Measurements from ENCODE around the gene USP17L5.
"Not testable (repeated sequence)": the region's sequence is repeated elsewhere in the genome, so short reads cannot be mapped to it uniquely, and the experiment has no call there.

The USP17L5 gene, protein sequence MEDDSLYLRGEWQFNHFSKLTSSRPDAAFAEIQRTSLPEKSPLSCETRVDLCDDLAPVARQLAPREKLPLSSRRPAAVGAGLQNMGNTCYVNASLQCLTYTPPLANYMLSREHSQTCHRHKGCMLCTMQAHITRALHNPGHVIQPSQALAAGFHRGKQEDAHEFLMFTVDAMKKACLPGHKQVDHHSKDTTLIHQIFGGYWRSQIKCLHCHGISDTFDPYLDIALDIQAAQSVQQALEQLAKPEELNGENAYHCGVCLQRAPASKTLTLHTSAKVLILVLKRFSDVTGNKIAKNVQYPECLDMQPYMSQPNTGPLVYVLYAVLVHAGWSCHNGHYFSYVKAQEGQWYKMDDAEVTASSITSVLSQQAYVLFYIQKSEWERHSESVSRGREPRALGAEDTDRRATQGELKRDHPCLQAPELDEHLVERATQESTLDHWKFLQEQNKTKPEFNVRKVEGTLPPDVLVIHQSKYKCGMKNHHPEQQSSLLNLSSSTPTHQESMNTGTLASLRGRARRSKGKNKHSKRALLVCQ

DNA sequence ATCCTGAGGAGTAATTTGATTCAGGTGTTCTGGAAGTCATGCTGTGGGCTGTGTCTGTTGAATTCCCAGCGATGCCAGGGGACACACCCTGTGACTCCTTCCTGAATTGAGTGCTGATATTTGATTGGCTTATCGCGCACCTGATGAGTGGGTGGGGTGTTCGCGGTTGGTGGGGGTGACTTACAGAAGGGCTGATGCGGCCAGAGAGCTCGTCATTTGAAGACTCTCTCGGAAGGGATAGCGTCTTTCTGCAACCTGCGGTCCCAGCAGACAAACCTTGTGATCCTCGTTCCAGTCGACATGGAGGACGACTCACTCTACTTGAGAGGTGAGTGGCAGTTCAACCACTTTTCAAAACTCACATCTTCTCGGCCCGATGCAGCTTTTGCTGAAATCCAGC is at the start of gene USP17L5:
USP17L5 (plus strand) TSS at position 301 of the 400 bp plus-strand sequence; CDS start at position 301, 0 bp downstream.
- not testable (repeated sequence) for DNase-seq

DNA sequence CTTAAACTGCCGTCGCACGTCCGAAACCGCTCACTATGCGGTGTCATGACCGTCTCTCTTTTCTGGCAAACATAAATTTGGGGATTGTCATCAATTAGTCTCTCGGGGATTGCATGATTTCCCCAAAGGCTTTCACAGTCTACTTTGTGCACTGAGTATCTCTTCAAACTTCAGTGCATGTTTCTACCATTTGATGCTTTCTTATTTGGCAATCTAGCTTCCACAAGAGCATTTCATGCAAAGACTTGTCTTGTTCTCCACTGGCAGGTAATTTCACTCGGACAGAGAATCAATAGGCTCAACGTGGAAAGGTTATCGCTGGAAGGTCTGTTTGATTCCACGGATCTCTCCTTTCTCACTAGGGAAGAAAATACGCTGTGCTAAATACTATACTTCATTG is 15.0 kb upstream of the USP17L5 start:
- not testable (repeated sequence) for DNase-seq

DNA sequence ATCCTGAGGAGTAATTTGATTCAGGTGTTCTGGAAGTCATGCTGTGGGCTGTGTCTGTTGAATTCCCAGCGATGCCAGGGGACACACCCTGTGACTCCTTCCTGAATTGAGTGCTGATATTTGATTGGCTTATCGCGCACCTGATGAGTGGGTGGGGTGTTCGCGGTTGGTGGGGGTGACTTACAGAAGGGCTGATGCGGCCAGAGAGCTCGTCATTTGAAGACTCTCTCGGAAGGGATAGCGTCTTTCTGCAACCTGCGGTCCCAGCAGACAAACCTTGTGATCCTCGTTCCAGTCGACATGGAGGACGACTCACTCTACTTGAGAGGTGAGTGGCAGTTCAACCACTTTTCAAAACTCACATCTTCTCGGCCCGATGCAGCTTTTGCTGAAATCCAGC is 14.3 kb upstream of the USP17L5 start, which contains the start of gene USP17L24:
USP17L24 (plus strand) TSS at position 301 of the 400 bp plus-strand sequence; CDS start at position 301, 0 bp downstream.
- not testable (repeated sequence) for DNase-seq

DNA sequence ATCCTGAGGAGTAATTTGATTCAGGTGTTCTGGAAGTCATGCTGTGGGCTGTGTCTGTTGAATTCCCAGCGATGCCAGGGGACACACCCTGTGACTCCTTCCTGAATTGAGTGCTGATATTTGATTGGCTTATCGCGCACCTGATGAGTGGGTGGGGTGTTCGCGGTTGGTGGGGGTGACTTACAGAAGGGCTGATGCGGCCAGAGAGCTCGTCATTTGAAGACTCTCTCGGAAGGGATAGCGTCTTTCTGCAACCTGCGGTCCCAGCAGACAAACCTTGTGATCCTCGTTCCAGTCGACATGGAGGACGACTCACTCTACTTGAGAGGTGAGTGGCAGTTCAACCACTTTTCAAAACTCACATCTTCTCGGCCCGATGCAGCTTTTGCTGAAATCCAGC is 9.6 kb upstream of the USP17L5 start, which contains the start of gene USP17L25:
USP17L25 (plus strand) TSS at position 301 of the 400 bp plus-strand sequence; CDS start at position 301, 0 bp downstream.
- DNase-seq = not testable (repeated sequence)

DNA sequence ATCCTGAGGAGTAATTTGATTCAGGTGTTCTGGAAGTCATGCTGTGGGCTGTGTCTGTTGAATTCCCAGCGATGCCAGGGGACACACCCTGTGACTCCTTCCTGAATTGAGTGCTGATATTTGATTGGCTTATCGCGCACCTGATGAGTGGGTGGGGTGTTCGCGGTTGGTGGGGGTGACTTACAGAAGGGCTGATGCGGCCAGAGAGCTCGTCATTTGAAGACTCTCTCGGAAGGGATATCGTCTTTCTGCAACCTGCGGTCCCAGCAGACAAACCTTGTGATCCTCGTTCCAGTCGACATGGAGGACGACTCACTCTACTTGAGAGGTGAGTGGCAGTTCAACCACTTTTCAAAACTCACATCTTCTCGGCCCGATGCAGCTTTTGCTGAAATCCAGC is 4.8 kb upstream of the USP17L5 start, which contains the start of gene USP17L26:
USP17L26 (plus strand) TSS at position 301 of the 400 bp plus-strand sequence; CDS start at position 301, 0 bp downstream.
- not testable (repeated sequence) for DNase-seq

DNA sequence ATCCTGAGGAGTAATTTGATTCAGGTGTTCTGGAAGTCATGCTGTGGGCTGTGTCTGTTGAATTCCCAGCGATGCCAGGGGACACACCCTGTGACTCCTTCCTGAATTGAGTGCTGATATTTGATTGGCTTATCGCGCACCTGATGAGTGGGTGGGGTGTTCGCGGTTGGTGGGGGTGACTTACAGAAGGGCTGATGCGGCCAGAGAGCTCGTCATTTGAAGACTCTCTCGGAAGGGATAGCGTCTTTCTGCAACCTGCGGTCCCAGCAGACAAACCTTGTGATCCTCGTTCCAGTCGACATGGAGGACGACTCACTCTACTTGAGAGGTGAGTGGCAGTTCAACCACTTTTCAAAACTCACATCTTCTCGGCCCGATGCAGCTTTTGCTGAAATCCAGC is 4.6 kb downstream of the USP17L5 start, which contains the start of gene USP17L27:
USP17L27 (plus strand) TSS at position 301 of the 400 bp plus-strand sequence; CDS start at position 301, 0 bp downstream.
- not testable (repeated sequence) for DNase-seq

DNA sequence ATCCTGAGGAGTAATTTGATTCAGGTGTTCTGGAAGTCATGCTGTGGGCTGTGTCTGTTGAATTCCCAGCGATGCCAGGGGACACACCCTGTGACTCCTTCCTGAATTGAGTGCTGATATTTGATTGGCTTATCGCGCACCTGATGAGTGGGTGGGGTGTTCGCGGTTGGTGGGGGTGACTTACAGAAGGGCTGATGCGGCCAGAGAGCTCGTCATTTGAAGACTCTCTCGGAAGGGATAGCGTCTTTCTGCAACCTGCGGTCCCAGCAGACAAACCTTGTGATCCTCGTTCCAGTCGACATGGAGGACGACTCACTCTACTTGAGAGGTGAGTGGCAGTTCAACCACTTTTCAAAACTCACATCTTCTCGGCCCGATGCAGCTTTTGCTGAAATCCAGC is 9.4 kb downstream of the USP17L5 start, which contains the start of gene USP17L28:
USP17L28 (plus strand) TSS at position 301 of the 400 bp plus-strand sequence; CDS start at position 301, 0 bp downstream.
- DNase-seq = not testable (repeated sequence)

DNA sequence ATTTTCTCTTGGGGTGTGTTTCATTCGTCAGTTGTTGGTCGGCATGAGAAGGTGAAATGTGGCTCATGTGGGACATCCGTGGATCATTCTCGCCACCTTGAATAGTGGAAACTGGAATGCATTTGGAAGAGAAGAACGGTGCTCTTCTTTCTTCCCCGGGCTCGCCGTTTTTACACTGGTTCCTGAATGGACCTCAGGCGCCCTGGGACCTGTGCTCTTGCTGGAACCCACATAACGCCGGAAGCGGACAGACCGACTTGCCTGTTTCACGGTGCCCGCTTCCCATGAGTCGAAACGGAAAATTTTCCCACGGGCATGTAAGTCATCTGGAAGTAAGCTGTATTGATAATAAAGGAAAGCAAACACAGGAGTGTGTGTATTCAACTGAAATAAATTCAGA is 11.7 kb downstream of the USP17L5 start:
- DNase-seq = not testable (repeated sequence)

DNA sequence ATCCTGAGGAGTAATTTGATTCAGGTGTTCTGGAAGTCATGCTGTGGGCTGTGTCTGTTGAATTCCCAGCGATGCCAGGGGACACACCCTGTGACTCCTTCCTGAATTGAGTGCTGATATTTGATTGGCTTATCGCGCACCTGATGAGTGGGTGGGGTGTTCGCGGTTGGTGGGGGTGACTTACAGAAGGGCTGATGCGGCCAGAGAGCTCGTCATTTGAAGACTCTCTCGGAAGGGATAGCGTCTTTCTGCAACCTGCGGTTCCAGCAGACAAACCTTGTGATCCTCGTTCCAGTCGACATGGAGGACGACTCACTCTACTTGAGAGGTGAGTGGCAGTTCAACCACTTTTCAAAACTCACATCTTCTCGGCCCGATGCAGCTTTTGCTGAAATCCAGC is 14.1 kb downstream of the USP17L5 start, which contains the start of gene USP17L29:
USP17L29 (plus strand) TSS at position 301 of the 400 bp plus-strand sequence; CDS start at position 301, 0 bp downstream.
- DNase-seq = not testable (repeated sequence)

DNA sequence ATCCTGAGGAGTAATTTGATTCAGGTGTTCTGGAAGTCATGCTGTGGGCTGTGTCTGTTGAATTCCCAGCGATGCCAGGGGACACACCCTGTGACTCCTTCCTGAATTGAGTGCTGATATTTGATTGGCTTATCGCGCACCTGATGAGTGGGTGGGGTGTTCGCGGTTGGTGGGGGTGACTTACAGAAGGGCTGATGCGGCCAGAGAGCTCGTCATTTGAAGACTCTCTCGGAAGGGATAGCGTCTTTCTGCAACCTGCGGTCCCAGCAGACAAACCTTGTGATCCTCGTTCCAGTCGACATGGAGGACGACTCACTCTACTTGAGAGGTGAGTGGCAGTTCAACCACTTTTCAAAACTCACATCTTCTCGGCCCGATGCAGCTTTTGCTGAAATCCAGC is 23.6 kb downstream of the USP17L5 start, which contains the start of gene USP17L30:
USP17L30 (plus strand) TSS at position 301 of the 400 bp plus-strand sequence; CDS start at position 301, 0 bp downstream.
- not testable (repeated sequence) for DNase-seq

DNA sequence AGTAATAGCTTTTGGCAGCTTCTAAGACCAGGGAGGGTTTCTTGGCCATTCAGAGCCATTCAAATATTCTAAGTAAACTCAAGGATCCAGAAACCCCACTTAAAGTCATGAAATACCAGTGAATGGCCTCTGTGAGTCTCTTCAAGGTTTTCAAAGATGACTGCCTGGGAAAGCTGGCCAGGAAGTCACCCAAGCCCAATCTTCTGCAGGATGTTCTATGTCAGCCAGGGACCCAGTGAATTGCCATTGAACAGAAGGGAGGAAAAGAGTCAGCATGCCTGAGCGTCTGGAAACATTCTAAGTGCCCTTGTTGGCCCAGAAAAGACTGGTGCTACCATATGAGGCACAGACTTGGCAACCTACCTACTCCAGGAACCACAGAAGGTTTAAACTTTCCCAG is 40.7 kb downstream of the USP17L5 start:
- DNase-seq = not testable (repeated sequence)

DNA sequence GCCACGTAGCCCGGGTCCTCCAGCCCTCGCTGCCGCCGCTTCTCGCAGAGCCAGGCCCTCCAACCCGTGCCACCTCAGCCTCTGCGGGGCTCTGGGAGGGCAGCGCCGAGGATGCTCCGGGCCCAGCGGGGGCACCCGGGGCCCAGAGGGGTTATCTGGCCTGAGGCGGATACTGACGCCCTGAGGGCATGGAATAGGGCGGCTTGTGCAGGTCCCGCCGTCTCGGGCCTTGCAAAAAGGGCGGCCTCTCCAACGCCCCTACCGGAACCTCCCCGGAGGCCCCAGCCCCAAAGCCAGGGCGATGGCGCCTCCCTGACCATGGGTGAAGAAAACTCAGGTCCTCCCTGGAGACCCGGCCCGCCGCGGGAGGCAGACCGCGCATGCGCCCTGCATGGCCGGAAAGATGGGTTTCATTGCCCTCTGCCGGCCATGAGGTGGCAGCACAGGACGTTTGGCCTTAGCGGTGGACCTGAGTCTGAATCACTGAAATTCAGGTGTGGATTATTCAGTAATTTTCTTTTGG is 41.9 kb downstream of the USP17L5 start:
- not testable (repeated sequence) for DNase-seq

DNA sequence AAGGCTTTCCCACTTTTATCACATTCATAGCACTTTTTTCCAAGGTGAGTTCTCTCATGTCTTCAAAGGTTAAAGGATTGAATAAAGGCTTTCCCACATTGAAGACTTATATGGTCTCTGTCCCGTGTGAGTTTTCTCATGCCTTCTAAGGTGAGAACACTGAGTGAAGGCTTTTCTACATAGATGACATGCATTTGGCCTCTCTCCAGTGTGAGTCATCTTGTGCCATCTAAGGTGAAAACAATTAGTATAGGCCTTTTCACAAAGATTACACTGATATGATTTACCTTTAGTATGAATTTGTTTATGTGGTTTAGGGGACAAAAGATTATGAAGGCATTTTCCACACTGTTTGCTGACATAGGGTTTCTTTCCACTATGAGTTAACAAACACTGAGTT is 44.9 kb downstream of the USP17L5 start:
- no peak for DNase-seq

DNA sequence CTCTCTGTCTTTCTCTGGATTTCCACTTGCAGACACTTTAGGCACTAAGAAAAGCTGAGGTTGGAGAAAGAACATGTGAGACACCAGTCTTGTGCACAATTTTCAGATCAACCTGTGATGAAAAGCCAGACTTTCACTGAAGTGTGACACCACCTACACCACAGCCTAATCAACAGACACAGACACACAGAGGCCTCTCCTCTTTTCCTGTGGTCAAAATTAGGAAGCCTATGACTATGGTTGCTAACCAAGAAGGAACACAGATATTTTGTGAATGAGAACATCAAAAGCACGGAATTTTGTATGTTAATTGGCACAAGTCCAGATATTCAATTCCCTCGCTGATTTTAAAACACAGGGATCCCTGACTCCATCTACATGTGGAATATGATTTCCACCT is 49.8 kb downstream of the USP17L5 start:
- DNase-seq = not testable (repeated sequence)

Data from NCI-H2107 (cell line).